Cardiac muscle cell (in vitro differentiated cells and primary cell): Measurements from ENCODE around the gene RD3L. TPM values are rescaled to one million over a fixed set of nuclear protein-coding genes. Genes with fewer than 3 reads are reported as not detected.
A peak's percentile ranks its signal among the peaks of the same experiment; 100 is the strongest.

ENCODE experiments used
- DNase-seq, 2 donors: peaks; one replicate each; pipeline versions ENCODE4 v3.0.0 to v3.0.0-alpha.2; 2010 to 2017; ENCODE audit warnings: low read depth in 1 of 2, low spot score in 1 of 2
- H3K27ac ChIP-seq: fragments of 200-600 bp; sonication (generic); 2 replicates; pipeline ENCODE4 v1.5.1; 2016
- H3K27me3 ChIP-seq: fragments of 200-600 bp; sonication (generic); 2 replicates; pipeline ENCODE4 v1.6.0; 2016; ENCODE audit warnings: control low read depth
- H3K36me3 ChIP-seq: fragments of 200-600 bp; sonication (generic); 2 replicates; pipeline ENCODE4 v1.5.1; 2016; ENCODE audit warnings: control low read depth
- H3K4me1 ChIP-seq: fragments of 200-600 bp; sonication (generic); 2 replicates; pipeline ENCODE4 v1.8.1; 2017; ENCODE audit warnings: low read depth, mild to moderate bottlenecking, mixed run types
- H3K4me3 ChIP-seq: fragments of 200-600 bp; sonication (generic); 2 replicates; pipeline ENCODE4 v1.5.1; 2016; ENCODE audit warnings: mild to moderate bottlenecking
- H3K9me3 ChIP-seq: fragments of 200-600 bp; sonication (generic); 2 replicates; pipeline ENCODE4 v1.5.1; 2017; ENCODE audit warnings: low read depth, mild to moderate bottlenecking, control low read depth
- CTCF ChIP-seq: IDR thresholded peaks from 2 replicates; pipeline ENCODE4 v1.5.1; 2012; ENCODE audit warnings: low read depth, mild to moderate bottlenecking, low read length
- polyA plus RNA-seq: library from polyadenylated mRNA; unstranded; fragments of >200 nt; fragmentation: Nextera tagmentation; extraction: Ambion mirVana; gene quantifications from 2 replicates; pipeline ENCODE4 v1.2.1, GENCODE V29; 2016
- total RNA-seq: library from RNA; depleted of rRNA; stranded (reverse); fragments of >200 nt; gene quantifications from 2 replicates; pipeline ENCODE4 v1.2.3, GENCODE V29; 2016

The RD3L gene
- total and polyA plus RNA-seq, 2 experiments from 2014 or later, result 0.18 to 0.46 TPM

- Histone ChIP-seq H3K27ac (no peak overlapping the region), H3K9me3 (no peaks in the 10 kb centered on the region), H3K4me3 (no peak overlapping the region), H3K4me1 (peaks cover 13% of the 10 kb centered on the region), H3K36me3 (no peaks in the 10 kb centered on the region), H3K27me3 (no peaks in the 10 kb centered on the region)
- DNase-seq, result no peak
- TF ChIP-seq CTCF, result no peak
Measured at GRCh38 chr14:103974575-103974974, 32.2 kb upstream of the RD3L start.

GRCh38 chr14:103973354-103973753 is 31.0 kb upstream of the RD3L start:
- Histone ChIP-seq H3K36me3 (no peaks in the 10 kb centered on the region), H3K27ac (peak overlapping the region; percentile 39), H3K4me1 (peaks cover 17% of the 10 kb centered on the region), H3K9me3 (no peaks in the 10 kb centered on the region), H3K4me3 (no peak overlapping the region), H3K27me3 (no peaks in the 10 kb centered on the region)
- DNase-seq, result peak; percentile 1 to 46
- TF ChIP-seq CTCF, result no peak

- peaks cover 17% of the 10 kb centered on the region for H3K4me1 ChIP-seq
- H3K27me3 ChIP-seq, result no peaks in the 10 kb centered on the region
- no peaks in the 10 kb centered on the region for H3K36me3 ChIP-seq
- TF ChIP-seq CTCF, result no peak
- no peaks in the 10 kb centered on the region for H3K9me3 ChIP-seq
- H3K27ac ChIP-seq, result no peak overlapping the region
- H3K4me3 ChIP-seq, result no peak overlapping the region
- no peak for DNase-seq
Measured at GRCh38 chr14:103969961-103970360, 27.6 kb upstream of the RD3L start.

- Histone ChIP-seq H3K27ac (no peak overlapping the region), H3K4me1 (peaks cover 6% of the 10 kb centered on the region), H3K36me3 (no peaks in the 10 kb centered on the region), H3K27me3 (no peaks in the 10 kb centered on the region), H3K4me3 (no peak overlapping the region), H3K9me3 (no peaks in the 10 kb centered on the region)
- no peak for DNase-seq
- TF ChIP-seq CTCF, result no peak
Measured at GRCh38 chr14:103966631-103967030, 24.3 kb upstream of the RD3L start.

GRCh38 chr14:103961928-103962578 is 19.7 kb upstream of the RD3L start:
- Histone ChIP-seq H3K4me3 (no peak overlapping the region), H3K27ac (no peak overlapping the region), H3K36me3 (no peaks in the 10 kb centered on the region), H3K27me3 (no peaks in the 10 kb centered on the region), H3K9me3 (no peaks in the 10 kb centered on the region), H3K4me1 (no peaks in the 10 kb centered on the region)
- TF ChIP-seq CTCF, result no peak
- DNase-seq, result no peak
